SIG-M5 (cell line): ENCODE data around the gene SHROOM3.
"Not testable (repeated sequence)": the region's sequence is repeated elsewhere in the genome, so short reads cannot be mapped to it uniquely, and the experiment has no call there.

Source experiments
- DNase-seq: peaks from one replicate; lab custom pipeline; 2025; lab: John Stamatoyannopoulos, UW

Gene SHROOM3

DNA sequence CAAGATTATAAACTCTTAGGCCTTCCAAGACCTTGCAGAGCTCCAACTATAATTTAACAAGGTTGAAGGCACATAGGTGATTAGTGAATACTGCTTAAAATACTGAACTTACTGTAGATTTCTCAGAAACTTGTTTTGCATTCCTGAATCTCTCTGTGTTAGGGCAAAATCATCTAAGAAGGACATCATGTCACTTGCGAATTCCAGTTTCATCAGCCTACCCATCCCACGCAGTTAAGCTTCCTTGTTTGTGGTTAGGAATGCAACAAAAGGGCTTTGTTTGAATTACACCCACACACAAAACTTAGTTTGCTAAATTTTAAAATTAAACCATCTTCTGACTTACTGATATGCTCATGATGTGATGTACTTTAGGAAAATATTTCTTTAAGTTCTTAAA is 288.9 kb downstream of the SHROOM3 start:
- DNase-seq, result no peak

DNA sequence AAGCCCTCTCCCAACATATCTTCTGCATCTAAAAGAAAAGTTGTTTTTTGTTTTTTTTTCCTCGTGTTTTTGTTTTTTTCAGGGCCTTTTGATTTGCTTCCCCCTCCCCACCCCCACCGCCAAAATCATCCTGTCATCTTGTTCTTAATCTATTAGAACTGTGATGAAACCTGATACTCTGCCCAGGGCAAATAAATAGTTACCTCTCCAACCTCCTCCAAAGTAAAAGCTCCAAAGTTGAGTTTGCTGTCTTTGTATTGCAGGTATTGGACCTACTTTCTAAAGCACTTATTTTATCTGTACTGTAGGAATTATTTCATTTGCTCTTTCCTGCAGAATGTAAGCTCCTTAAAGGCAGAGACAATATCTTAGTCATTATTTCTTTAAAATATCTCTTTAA is 290.0 kb downstream of the SHROOM3 start:
- DNase-seq, result no peak

DNA sequence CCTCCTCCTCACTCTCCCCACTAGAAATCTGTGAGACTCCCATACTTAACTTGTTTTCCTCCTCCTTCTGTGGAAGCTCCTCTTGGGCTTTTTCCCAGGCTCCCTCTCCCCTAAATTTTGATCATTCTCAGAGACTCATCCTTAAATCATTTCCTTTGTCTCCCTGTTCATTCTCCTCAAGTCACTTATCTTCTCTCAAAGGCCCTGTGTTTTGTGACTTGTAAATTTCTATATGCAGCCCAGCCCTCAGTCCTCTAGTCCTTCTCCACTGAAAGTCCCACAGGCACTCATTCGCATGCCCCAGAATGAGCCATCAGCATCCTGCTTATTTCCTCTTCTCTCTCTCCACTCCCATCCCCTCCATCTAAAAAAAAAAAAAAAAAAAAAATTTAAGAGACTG is 291.1 kb downstream of the SHROOM3 start:
- no peak for DNase-seq

DNA sequence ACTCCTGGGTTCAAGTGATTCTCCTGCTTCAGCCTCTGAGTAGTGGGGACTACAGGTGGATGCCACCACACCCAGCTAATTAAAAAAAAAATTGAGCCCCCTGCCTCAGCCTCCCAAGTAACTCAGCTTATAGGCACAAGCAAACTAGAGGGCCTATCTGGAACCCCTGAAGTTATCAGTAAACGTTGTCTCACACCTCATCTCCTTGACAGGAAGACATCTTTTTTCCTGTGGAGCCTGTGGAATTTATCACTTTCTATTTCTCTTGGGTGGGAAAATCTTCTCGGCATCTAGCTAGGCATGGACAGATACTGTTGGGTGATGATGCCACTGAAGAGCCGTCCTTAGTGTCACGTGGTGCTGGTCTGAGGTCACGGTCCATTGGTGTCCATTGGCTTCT is 291.6 kb downstream of the SHROOM3 start:
- DNase-seq, result no peak

DNA sequence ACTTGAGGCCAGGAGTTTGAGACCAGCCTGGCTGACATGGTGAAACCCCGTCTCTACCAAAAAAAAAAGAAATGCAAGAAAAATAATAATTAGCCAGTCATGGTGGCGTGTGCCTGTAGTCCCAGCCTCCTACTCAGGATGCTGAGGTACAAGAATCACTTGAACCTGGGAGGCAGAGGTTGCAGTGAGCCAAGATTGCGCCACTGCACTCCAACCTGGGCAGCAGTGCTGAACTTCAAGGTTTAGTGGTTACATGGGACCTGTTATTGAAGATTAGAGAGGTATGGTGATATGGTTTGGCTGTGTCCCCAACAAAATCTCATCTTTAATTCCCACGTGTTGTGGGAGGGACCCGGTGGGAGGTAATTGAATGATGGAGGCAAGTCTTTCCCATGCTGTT is 292.9 kb downstream of the SHROOM3 start:
- DNase-seq, result not testable (repeated sequence)

DNA sequence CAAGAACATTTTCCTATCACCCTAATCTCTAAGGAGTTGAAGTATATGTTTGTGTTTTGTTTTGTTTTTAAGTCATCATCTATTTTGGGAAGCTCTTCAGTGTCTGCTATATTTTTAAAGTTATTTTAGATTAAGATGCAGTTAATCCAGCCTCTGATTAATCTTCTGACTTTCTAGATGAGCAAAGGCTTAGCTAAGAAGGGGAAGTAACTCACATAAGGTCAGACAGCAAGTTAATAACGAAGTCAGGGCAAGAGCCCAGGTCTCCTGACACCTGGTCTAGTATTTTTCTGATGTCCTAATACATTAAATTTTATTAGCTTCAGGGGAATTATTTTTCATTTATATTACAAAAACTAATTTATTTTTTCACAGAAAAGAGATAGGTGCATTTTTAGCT is 294.4 kb downstream of the SHROOM3 start:
- DNase-seq, result no peak

DNA sequence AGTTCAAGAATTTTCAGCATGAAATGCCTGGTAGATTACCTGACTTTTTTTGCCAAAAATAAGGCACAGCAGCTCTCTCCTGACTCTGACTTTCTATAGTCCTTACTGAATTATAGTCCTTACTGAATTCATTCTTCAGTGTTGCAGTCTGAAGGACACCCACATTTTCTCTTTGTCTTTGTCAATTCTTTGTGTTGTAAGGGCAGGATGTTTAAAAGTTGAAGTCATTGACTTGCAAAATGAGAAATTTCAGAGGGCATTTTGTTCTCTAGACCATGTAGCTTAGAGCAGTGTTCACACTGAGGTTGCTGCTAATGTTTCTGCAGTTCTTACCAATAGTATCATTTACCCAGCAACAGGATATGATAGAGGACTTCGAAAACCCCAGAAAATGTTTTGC is 295.0 kb downstream of the SHROOM3 start:
- DNase-seq, result no peak

DNA sequence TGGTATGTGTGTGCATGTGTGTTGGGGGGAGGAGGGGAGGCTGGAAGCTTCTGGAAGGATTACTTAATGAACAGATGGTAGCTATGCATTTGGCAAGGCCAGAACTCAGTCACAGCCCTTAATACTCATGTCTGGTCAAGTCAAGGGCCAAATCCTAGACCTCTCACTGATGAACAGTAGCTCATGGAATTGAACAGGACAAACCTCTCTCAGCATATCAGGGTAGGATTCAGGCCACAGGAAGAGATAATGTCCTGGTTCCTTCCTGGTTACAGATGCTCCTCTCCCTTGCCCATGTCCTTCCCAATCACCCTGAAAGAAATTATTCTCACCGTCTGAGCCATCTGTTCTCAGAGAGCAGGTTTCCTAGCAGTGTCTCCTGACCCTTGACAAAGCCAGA is 297.2 kb downstream of the SHROOM3 start:
- no peak for DNase-seq

DNA sequence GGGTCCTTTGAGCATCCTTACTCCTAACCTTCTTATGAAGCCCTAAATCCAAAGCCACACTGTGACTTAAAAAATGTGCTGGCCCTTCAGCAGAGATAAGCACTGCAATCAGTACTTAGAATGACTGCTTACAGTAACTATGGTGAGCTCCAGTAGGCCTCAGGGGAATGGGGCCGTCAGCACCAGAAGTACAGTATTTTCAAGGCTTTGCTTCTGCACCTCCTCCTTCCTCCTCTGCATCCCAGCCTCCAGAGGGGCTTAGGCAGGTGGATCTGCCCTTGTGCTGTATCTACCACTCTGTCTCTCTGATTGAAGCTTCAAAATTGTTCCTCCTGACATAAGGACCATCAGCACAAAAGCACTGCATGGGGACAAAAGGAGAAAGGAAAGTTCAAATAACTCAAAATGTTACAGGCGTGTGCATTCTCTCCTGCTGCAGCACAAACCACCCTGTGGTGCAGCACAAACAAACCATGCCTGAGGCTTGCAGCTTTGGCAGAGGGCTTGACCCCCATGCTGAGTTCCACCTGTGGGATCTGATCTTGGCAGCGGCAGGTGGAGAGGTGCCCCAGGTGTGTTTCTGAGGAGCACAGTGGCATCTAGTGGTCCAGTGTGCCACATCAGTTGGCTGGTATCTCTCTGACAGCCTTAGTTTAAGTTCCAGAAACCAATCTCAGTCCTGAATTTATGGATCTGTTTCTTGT is 298.2 kb downstream of the SHROOM3 start:
- no peak for DNase-seq

DNA sequence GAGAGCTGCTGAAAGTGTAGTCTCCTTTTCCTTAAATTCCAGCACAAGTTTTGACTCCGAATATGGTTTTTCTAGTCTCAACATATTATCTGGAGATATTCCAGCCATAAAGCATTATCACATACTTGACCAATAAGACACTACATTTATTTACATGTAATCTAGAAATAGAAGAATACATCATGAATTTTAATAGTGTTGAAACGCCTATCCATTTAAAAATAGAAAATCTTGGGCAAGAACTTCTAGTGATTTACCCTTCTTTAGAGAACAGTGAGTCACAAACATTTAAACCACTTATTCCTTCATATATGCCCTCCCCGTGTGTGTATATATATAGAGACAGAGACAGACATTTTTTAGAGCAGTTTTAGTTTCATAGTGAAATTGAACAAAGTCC is 301.4 kb downstream of the SHROOM3 start:
- DNase-seq, result no peak

DNA sequence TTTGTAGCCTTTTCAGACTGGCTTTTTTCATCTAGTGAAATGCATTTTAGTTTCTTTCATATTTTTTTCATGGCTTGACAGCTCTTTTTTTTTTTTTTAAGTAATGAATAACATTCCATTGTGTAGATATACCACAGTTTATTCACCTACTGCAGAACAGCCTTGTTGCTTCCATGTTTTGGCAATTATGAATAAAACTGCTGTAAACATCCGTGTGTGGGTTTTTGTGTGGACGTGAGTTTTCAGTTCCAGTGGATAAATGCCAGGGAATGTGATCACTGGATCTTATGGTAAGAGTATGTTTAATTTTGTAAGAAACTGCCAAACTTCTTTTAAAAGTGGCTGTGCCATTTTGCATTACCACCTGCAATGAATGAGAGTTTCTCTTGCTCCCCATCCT is 302.2 kb downstream of the SHROOM3 start:
- no peak for DNase-seq

DNA sequence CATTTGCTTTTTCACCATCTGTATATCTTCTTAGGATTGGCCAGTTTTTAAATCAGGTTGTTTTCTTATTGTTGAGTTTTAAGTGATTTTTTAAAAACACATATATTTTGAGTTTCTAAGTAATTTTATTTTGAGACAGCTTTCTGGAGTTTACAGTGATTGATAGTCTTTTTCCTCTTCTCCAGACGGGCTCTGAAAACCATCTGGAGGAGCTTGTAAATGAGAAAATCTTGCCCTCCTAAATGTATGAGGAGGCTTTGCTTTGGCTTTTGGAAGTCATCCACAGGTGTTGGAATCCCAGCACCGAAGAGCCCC is 302.7 kb downstream of the SHROOM3 start:
- no peak for DNase-seq

DNA sequence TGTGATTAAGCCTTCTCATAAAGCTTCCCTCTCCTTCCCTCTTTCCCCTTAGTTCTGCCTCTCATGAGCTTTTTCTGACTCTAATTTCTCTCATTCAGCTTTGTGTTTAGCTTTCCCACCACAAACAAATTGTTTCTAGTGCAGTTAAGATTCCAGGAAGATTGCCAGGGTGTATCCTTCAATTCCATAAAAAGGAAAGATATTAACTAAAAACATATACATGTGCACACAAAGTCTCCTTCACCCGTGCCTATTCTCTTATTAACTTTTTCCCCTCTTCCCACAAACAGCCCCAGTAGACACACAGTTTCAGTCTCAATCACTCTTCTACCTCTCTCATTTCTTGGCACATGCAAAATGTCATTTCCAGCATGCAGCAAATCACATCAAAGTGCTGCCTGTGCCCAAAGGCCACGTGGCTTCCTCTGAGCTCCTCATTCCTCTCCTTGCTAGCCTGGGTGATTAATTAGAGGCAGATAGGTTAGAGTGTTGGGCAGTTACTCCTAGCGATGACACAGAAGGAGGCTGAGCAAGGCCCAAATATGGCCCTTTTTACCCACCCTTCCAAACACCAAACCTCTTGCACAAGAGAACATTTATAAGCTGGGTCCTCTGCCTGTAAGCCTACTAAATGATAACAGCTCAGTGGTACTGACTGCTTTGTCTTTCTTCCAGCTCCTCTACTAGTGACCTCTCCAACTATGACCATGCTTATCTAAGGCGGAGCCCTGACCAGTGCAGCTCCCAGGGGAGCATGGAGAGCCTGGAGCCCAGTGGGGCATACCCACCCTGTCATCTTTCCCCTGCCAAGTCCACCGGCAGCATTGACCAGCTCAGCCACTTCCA is 303.3 kb downstream of the SHROOM3 start:
- no peak for DNase-seq

DNA sequence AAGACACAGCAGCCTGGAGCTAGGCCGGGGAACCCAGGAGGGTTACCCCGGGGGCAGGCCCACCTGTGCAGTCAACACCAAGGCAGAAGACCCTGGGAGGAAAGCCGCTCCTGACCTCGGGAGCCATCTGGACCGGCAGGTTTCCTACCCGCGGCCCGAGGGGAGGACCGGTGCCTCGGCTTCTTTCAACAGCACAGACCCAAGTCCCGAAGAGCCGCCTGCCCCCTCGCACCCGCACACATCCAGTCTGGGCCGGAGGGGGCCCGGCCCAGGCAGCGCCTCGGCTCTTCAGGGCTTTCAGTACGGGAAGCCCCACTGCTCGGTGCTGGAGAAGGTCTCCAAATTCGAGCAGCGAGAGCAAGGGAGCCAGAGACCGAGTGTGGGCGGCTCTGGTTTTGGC is 305.2 kb downstream of the SHROOM3 start:
- no peak for DNase-seq

DNA sequence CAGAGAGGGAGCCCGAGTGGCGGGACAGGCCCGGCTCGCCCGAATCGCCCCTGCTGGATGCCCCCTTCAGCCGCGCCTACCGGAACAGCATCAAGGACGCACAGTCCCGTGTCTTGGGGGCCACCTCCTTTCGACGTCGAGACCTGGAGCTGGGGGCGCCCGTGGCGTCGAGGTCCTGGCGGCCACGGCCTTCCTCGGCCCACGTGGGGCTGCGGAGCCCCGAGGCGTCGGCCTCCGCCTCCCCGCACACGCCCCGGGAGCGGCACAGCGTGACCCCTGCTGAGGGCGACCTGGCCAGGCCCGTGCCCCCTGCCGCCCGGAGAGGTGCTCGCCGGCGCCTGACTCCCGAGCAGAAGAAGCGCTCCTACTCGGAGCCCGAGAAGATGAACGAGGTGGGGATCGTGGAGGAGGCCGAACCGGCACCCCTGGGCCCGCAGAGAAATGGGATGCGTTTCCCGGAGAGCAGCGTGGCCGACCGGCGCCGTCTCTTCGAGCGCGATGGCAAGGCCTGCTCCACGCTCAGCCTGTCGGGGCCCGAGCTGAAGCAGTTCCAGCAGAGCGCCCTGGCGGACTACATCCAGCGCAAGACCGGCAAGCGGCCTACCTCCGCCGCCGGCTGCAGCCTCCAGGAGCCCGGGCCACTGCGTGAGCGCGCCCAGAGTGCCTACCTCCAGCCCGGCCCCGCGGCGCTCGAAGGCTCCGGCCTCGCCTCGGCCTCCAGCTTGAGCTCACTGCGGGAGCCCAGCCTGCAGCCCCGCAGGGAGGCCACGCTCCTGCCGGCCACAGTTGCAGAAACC is 306.0 kb downstream of the SHROOM3 start:
- no peak for DNase-seq

DNA sequence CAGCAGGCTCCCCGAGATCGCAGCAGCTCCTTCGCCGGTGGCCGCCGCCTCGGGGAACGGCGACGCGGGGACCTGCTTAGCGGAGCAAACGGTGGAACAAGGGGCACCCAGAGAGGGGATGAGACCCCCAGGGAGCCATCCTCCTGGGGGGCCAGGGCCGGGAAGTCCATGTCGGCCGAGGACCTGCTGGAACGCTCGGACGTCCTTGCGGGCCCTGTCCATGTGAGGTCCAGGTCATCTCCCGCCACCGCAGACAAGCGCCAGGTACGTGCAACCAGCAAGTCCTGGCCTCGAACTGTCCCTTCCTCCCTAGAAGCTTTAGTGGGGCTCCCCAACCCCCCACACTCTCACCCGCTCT is 306.6 kb downstream of the SHROOM3 start:
- no peak for DNase-seq

DNA sequence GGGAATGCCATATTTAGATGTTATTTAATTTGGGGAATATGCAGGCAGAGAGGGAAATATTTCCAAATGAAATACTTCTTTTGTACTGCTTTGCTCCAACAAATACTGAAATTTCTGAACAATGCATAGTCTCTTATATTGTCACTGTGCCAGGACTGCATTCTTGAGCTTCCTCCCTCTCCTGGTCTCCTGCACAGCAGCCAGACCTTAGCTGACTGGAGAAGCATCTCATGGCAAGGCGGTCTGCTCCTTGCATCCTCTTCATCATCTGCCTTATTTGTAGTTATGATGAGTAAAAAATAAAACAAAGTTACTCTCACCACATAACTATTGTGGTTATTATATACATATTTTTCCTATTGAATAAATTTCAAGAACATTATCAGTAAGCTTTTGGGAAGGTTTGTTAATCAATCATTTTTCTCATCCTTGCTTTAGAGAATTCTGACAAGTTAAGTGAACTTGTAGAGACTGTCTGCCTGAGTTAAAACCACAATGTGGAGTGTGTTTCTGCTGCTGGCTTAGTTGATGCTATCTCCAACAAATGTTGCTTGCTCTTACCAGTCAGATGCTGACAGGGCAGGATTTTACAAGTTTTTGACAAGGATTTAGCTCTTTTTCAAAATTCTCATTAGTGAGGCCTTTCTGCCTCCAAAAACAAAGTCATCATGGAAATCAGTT is 309.4 kb downstream of the SHROOM3 start:
- no peak for DNase-seq

DNA sequence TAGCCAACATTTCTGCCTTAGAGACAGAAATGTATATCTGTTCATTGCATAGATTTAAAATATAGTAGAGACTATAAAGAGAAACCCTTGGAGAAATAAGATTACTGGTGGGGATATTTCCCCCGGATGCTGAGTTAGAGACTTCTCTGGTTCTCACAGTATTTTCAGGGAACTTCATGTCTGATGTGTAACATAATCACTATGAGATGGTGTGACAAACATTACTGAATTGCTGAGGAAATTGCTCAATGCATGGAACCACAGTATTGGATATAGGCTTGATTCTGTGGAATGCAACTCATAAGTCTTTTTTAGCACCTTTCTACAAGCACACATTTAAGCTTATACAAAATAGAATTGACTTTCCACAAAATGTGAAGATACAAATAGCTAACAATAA is 310.2 kb downstream of the SHROOM3 start:
- DNase-seq, result no peak

DNA sequence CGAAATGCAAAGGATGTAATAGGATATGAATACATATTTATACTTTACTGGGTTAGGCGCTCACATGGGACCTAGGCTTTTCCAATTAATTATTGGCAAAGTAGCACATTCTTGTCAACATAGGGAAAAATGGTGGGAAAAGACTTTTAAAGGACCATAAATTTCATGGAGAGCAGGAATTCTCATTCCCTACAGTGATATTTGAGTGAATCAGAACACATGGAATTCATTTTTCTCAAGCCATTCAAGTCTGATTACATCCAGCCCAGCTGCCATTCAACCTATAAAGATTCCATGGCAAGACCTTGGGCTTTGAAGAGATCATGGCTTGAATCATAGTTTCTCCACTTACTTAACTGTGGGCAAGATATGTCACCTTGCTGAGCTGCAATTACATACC is 312.5 kb downstream of the SHROOM3 start:
- no peak for DNase-seq

DNA sequence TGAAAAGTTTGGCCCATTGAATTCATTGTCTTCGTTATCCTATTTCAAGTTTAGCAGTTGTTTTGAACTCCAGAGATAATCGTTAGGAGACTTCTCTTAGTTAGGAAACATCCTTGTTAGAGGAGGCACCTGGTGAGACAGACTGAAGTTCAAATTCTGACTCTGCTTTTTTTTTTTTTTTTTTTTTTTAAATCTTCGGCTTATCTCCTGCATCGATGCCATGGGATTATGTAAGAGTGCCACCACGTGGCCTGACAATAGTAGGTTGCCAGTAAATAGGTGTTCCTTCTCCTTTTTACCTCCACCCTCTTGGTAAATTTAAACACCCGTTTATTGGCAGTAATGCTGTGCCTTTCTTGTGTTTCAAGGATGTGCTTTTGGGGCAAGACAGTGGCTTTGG is 313.6 kb downstream of the SHROOM3 start:
- DNase-seq, result no peak

DNA sequence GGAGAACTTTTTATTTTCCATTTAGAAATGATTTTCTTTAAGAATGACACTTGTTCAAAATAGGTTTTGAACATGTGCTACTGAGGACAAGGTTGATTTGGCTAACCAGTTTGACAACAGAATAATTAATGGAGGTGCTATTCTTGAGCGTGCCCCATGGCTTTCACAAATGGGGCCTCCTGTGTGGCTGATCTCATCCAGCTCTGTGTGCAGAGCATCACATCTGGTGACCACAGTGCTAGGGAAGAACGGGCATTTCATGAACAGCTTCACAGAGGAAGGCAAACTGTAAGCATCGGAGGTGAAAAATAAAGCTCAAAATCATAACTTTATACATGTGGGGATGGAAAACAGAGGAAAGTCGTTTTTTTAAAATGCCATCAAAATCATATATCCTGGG is 314.3 kb downstream of the SHROOM3 start:
- DNase-seq, result no peak

DNA sequence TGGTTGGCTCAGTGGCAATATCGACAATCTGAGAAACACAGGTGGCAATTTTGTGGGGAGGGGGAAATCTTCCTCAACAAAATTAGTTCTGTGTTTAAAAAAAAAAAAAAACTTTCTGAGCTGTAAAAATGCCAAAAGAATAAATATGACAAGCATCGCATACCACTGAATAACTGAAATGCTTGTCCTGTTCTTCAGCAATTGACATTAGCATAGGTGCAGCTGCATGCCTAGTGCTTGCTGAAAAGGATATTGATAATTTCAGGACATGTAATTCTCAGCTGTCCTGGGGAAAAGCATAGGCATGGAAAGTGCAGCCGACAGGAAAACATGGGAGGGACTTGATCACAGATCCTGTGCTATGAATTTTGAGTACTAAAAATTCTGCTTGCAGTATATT is 315.7 kb downstream of the SHROOM3 start:
- no peak for DNase-seq
